Chondrocyte (in vitro differentiated cells): Measurements from ENCODE around the gene TADA2B. TPM values are rescaled to one million over a fixed set of nuclear protein-coding genes. Genes with fewer than 3 reads are reported as not detected.
A peak's percentile ranks its signal among the peaks of the same experiment; 100 is the strongest.

Source experiments
- DNase-seq: peaks from one replicate; pipeline ENCODE4 v3.0.0; 2021; ENCODE audit warnings: mixed read lengths, low spot score
- H3K27ac Mint-ChIP-seq: one replicate; pipeline ENCODE4 v1.8.0; 2021; ENCODE audit warnings: mild to moderate bottlenecking, moderate library complexity, mixed read lengths; ENCODE audit not compliant: unreplicated experiment
- H3K27me3 Mint-ChIP-seq: 2 replicates; pipeline ENCODE4 v1.8.0; 2021; ENCODE audit warnings: low read depth, mixed read lengths
- H3K36me3 Mint-ChIP-seq: 2 replicates; pipeline ENCODE4 v1.8.0; 2021; ENCODE audit warnings: low read depth, mixed read lengths
- H3K4me1 Mint-ChIP-seq: 2 replicates; pipeline ENCODE4 v1.8.0; 2021; ENCODE audit warnings: low read depth, mild to moderate bottlenecking, mixed read lengths
- H3K4me3 Mint-ChIP-seq: one replicate; pipeline ENCODE4 v1.8.0; 2021; ENCODE audit warnings: mild to moderate bottlenecking, moderate library complexity, mixed read lengths; ENCODE audit not compliant: unreplicated experiment
- H3K9me3 Mint-ChIP-seq: 2 replicates; pipeline ENCODE4 v1.8.0; 2021; ENCODE audit warnings: low read depth, mixed read lengths
- CTCF ChIP-seq: fragments of 200-600 bp; sonication (generic); IDR thresholded peaks from 2 replicates; pipeline ENCODE4 v1.5.0; 2021; ENCODE audit warnings: antibody characterized with exemption, mild to moderate bottlenecking, moderate library complexity
- total RNA-seq: library from RNA; stranded (reverse); gene quantifications from 3 replicates; pipeline ENCODE4 v1.2.1, GENCODE V29; 2021

Gene TADA2B
- total RNA-seq, 1 donor from 2014 or later: 18.5 TPM

- no peak for DNase-seq
- Mint-ChIP-seq H3K36me3 (peaks cover 19% of the 10 kb centered on the region), H3K27ac (no peak overlapping the region), H3K4me1 (no peaks in the 10 kb centered on the region), H3K4me3 (no peak overlapping the region), H3K27me3 (no peaks in the 10 kb centered on the region), H3K9me3 (no peaks in the 10 kb centered on the region)
- TF ChIP-seq CTCF: no peak
Measured at GRCh38 chr4:7058792-7059191, 15.6 kb downstream of the TADA2B start.

GRCh38 chr4:7059662-7060061, 16.5 kb downstream of the TADA2B start:
- H3K9me3 Mint-ChIP-seq: no peaks in the 10 kb centered on the region
- H3K27me3 Mint-ChIP-seq: no peaks in the 10 kb centered on the region
- DNase-seq: no peak
- peak overlapping the region; percentile 36 for H3K27ac Mint-ChIP-seq
- TF ChIP-seq CTCF: no peak
- peaks cover 17% of the 10 kb centered on the region for H3K36me3 Mint-ChIP-seq
- no peaks in the 10 kb centered on the region for H3K4me1 Mint-ChIP-seq
- no peak overlapping the region for H3K4me3 Mint-ChIP-seq

GRCh38 chr4:7060346-7061150, 17.4 kb downstream of the TADA2B start:
- Mint-ChIP-seq H3K27ac (peak overlapping the region; percentile 45), H3K36me3 (peaks cover 14% of the 10 kb centered on the region)
- DNase-seq: no peak

DNA sequence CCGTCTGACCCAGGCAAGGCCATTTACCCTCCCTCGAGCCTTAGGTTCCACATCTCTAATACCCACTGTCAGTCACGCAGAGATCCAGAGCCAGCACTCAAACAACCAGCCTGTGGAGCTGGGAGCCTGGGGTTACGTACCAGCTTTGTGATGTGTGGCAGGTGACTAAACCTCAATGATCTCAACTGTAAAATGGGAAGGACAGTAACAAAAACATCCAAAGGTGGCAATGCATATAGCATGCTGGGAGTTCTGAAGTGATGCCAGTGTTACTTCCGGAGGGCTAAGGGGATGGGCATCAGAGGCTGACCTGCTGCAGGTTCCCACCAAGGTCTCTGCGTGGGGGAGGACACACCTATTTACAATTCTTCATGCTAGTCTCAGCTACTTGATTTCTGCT, 18.6 kb downstream of the TADA2B start:
- no peaks in the 10 kb centered on the region for H3K27me3 Mint-ChIP-seq
- H3K27ac Mint-ChIP-seq: no peak overlapping the region
- H3K4me3 Mint-ChIP-seq: no peak overlapping the region
- H3K36me3 Mint-ChIP-seq: peaks cover 12% of the 10 kb centered on the region
- TF ChIP-seq CTCF: no peak
- H3K9me3 Mint-ChIP-seq: no peaks in the 10 kb centered on the region
- H3K4me1 Mint-ChIP-seq: peaks cover 18% of the 10 kb centered on the region
- no peak for DNase-seq

More at GRCh38 chr4:7060346-7061150, 17.4 kb downstream of the TADA2B start:
- no peak overlapping the region for H3K4me3 Mint-ChIP-seq
- no peak for TF ChIP-seq CTCF
- H3K4me1 Mint-ChIP-seq: peaks cover 5% of the 10 kb centered on the region
- no peaks in the 10 kb centered on the region for H3K9me3 Mint-ChIP-seq
- H3K27me3 Mint-ChIP-seq: no peaks in the 10 kb centered on the region

- DNase-seq: no peak
- Mint-ChIP-seq H3K36me3 (peaks cover 10% of the 10 kb centered on the region), H3K4me3 (no peak overlapping the region), H3K27ac (no peak overlapping the region), H3K27me3 (no peaks in the 10 kb centered on the region), H3K9me3 (no peaks in the 10 kb centered on the region), H3K4me1 (peaks cover 23% of the 10 kb centered on the region)
- no peak for TF ChIP-seq CTCF
Measured at GRCh38 chr4:7062816-7063215, 19.6 kb downstream of the TADA2B start.
